DOHH2 (cell line): Measurements from ENCODE around the gene TNFSF15.

ENCODE experiments used
- H3F3A ChIP-seq: fragments of 200-600 bp; sonication (generic), shearing (Covaris generic); 2 replicates; pipeline ENCODE4 v1.6.0; 2016; ENCODE audit warnings: antibody characterized with exemption, mild to moderate bottlenecking; ENCODE audit not compliant: control insufficient read depth, insufficient read depth
- H3K27ac ChIP-seq: fragments of 200-600 bp; sonication (generic); 2 replicates; pipeline ENCODE4 v1.5.1; 2014; ENCODE audit warnings: low read depth, mild to moderate bottlenecking, low read length, moderate library complexity
- H3K27me3 ChIP-seq: fragments of 200-600 bp; sonication (generic); 2 replicates; pipeline ENCODE4 v1.6.1; 2014; ENCODE audit warnings: mild to moderate bottlenecking, low read length, mixed read lengths; ENCODE audit not compliant: control insufficient read depth
- H3K36me3 ChIP-seq: fragments of 200-600 bp; sonication (generic); 2 replicates; pipeline ENCODE4 v1.6.1; 2014; ENCODE audit warnings: mild to moderate bottlenecking, low read length, moderate library complexity, mixed read lengths; ENCODE audit not compliant: control insufficient read depth
- H3K4me1 ChIP-seq: fragments of 200-600 bp; sonication (generic); 2 replicates; pipeline ENCODE4 v1.6.1; 2014; ENCODE audit warnings: mild to moderate bottlenecking, low read length, mixed read lengths; ENCODE audit not compliant: control insufficient read depth
- H3K4me2 ChIP-seq: fragments of 200-600 bp; sonication (generic); 2 replicates; pipeline ENCODE4 v1.6.0; 2014; ENCODE audit warnings: mild to moderate bottlenecking, low read length, moderate library complexity
- H3K4me3 ChIP-seq: fragments of 200-600 bp; sonication (generic); 2 replicates; pipeline ENCODE4 v1.5.1; 2014; ENCODE audit warnings: mild to moderate bottlenecking, low read length, mixed read lengths
- H3K79me2 ChIP-seq: fragments of 200-600 bp; sonication (generic); 2 replicates; pipeline ENCODE4 v1.6.1; 2014; ENCODE audit warnings: mild to moderate bottlenecking, low read length, mixed read lengths; ENCODE audit not compliant: control insufficient read depth
- H3K9me2 ChIP-seq: fragments of 200-600 bp; sonication (generic); replicated peaks from 2 replicates; pipeline ENCODE4 v1.6.1; 2014; ENCODE audit warnings: mild to moderate bottlenecking, low read length, mixed read lengths; ENCODE audit not compliant: control insufficient read depth
- H3K9me3 ChIP-seq: fragments of 200-600 bp; sonication (generic); 2 replicates; pipeline ENCODE4 v1.6.1; 2014; ENCODE audit warnings: antibody characterized with exemption, low read length, mixed read lengths; ENCODE audit not compliant: control insufficient read depth, insufficient read depth
- H4K20me1 ChIP-seq: fragments of 200-600 bp; sonication (generic); 2 replicates; pipeline ENCODE4 v1.6.0; 2014; ENCODE audit warnings: low read depth, mild to moderate bottlenecking, antibody characterized with exemption, low read length, moderate library complexity; ENCODE audit not compliant: control insufficient read depth, insufficient read depth
- CTCF ChIP-seq: fragments of 200-600 bp; sonication (generic); IDR thresholded peaks from one replicate; pipeline ENCODE4 v1.5.1; 2014; ENCODE audit warnings: antibody characterized with exemption, mild to moderate bottlenecking, low read depth, low read length; ENCODE audit not compliant: poor library complexity, severe bottlenecking
- EZH2phosphoT487 ChIP-seq: fragments of 200-600 bp; sonication (generic); IDR thresholded peaks from 2 replicates; pipeline ENCODE4 v1.6.1; 2017; ENCODE audit warnings: borderline replicate concordance, mild to moderate bottlenecking, antibody characterized with exemption, low read length, moderate library complexity, mixed read lengths

TNFSF15 gene

GRCh38 chr9:114845373-114845772 lies 39.5 kb upstream of the TNFSF15 start:
- Histone ChIP-seq H3K9me2 (no peaks in the 10 kb centered on the region), H3K4me3 (no peak overlapping the region), H3K27ac (no peak overlapping the region), H3K9me3 (no peaks in the 10 kb centered on the region), H4K20me1 (no peaks in the 10 kb centered on the region), H3F3A (no peaks in the 10 kb centered on the region), H3K4me1 (no peaks in the 10 kb centered on the region), H3K79me2 (no peaks in the 10 kb centered on the region), H3K4me2 (no peak overlapping the region), H3K36me3 (no peaks in the 10 kb centered on the region), H3K27me3 (no peaks in the 10 kb centered on the region)
- TF ChIP-seq CTCF (no peak), EZH2phosphoT487 (no peak)

DNA sequence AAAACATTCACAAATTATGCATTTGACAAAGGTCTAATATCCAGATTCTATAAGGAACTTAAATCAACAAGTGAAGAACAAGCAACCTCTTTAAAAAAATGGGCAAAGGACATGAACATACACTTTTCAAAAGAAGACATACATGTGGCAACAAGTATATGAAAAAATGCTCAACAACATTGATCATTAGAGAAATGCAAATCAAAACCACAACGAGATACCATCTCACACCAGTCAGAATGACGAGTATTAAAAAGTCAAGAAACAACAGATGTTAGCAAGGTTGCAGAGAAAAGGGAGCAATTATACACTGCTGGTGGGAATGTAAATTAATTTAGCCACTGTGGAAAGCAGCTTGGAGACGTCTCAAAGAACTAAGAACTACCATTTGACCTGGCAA lies 38.9 kb upstream of the TNFSF15 start:
- Histone ChIP-seq H3K4me1 (no peaks in the 10 kb centered on the region), H3K79me2 (no peaks in the 10 kb centered on the region), H3K4me3 (no peak overlapping the region), H3K9me2 (no peaks in the 10 kb centered on the region), H3K4me2 (no peak overlapping the region), H4K20me1 (no peaks in the 10 kb centered on the region), H3K36me3 (no peaks in the 10 kb centered on the region), H3K27ac (no peak overlapping the region), H3K9me3 (no peaks in the 10 kb centered on the region), H3F3A (no peaks in the 10 kb centered on the region), H3K27me3 (no peaks in the 10 kb centered on the region)
- TF ChIP-seq CTCF (no peak), EZH2phosphoT487 (no peak)

GRCh38 chr9:114837923-114838322 lies 32.1 kb upstream of the TNFSF15 start:
- no peaks in the 10 kb centered on the region for H3K4me1 ChIP-seq
- no peaks in the 10 kb centered on the region for H3K9me2 ChIP-seq
- H3F3A ChIP-seq, result no peaks in the 10 kb centered on the region
- no peaks in the 10 kb centered on the region for H4K20me1 ChIP-seq
- H3K9me3 ChIP-seq, result no peaks in the 10 kb centered on the region
- no peak overlapping the region for H3K4me3 ChIP-seq
- H3K79me2 ChIP-seq, result no peaks in the 10 kb centered on the region
- no peak overlapping the region for H3K27ac ChIP-seq
- H3K27me3 ChIP-seq, result no peaks in the 10 kb centered on the region
- TF ChIP-seq CTCF, result no peak
- TF ChIP-seq EZH2phosphoT487, result no peak
- H3K4me2 ChIP-seq, result no peak overlapping the region
- H3K36me3 ChIP-seq, result no peaks in the 10 kb centered on the region

DNA sequence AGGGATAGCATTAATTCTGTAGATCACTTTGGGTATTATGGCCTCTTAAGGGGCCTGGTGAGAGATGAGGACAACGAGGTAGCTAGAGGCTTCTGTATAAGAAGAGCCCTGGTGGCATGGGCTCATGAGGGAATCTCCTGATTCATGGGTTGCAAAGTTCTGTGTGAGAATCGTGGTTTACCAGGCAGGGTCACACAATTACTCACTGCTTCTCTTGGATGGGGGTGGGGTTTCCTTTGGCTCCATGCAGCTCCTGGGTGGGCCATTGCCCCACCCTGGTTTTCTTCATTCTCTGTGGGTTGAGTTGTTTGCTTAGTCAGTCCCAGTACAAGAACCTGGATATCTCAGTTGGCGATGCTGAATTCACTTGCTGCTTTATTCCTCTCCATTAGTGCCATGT lies 30.9 kb upstream of the TNFSF15 start:
- Histone ChIP-seq H4K20me1 (no peaks in the 10 kb centered on the region), H3K27ac (no peak overlapping the region), H3K9me2 (no peaks in the 10 kb centered on the region), H3K36me3 (no peaks in the 10 kb centered on the region), H3K9me3 (no peaks in the 10 kb centered on the region), H3F3A (no peaks in the 10 kb centered on the region), H3K4me3 (no peak overlapping the region), H3K4me1 (no peaks in the 10 kb centered on the region), H3K79me2 (no peaks in the 10 kb centered on the region), H3K4me2 (no peak overlapping the region), H3K27me3 (no peaks in the 10 kb centered on the region)
- no peak for TF ChIP-seq CTCF
- no peak for TF ChIP-seq EZH2phosphoT487
